Endothelial cell of umbilical vein (primary cell): ENCODE results near the gene MAEL. TPM values are rescaled to one million over a fixed set of nuclear protein-coding genes. Genes with fewer than 3 reads are reported as not detected.

ENCODE experiments used
- BruUV-seq: library from RNA; stranded (reverse); fragments of 400-500 nt; replicated peaks from 2 replicates; lab custom pipeline; 2021; lab: Mats Ljungman, UMichigan
- CTCF ChIA-PET: fragments of 300-600, 350-600 bp; sonication (Branson Sonifier 250); formaldehyde crosslinking; loops from one replicate; lab custom pipeline; 2021; ENCODE audit warnings: antibody characterized with exemption, inconsistent platforms; lab: Charles Lee
- POLR2A ChIA-PET: fragments of 300-600, 350-600 bp; sonication (Branson Sonifier 250); formaldehyde crosslinking; loops from one replicate; lab custom pipeline; 2021; ENCODE audit warnings: antibody characterized with exemption, inconsistent platforms; lab: Charles Lee
- DNase-seq: peaks from one replicate; pipeline ENCODE4 v3.0.0-alpha.2; 2011; ENCODE audit warnings: low read depth, low spot score
- FAIRE-seq: peaks from 2 replicates; lab custom pipeline; 2011; peaks lifted over from hg19 to GRCh38; lab: Jason Lieb, UNC
- H2AFZ ChIP-seq: 2 replicates; pipeline ENCODE4 v1.6.0; 2012; ENCODE audit warnings: low read depth, low read length, control low read depth, inconsistent platforms
- H3K27ac ChIP-seq: 2 replicates; pipeline ENCODE4 v1.5.1; 2011; ENCODE audit warnings: low read depth, mild to moderate bottlenecking, control low read depth, low read length, moderate library complexity; ENCODE audit not compliant: insufficient read depth
- H3K27me3 ChIP-seq, 2 experiments: 2 replicates each; pipeline versions ENCODE4 v1.6.0 to v1.6.1; 2011; ENCODE audit warnings: low read length in 2 of 2, mixed read lengths in 1 of 2; ENCODE audit not compliant: control insufficient read depth in 2 of 2, insufficient read depth in 2 of 2
- H3K36me3 ChIP-seq, 2 experiments: 2 replicates in 1 of 2; 3 replicates in 1 of 2; pipeline ENCODE4 v1.5.1; 2011; ENCODE audit warnings: low read length in 2 of 2, mild to moderate bottlenecking in 1 of 2, moderate library complexity in 1 of 2; ENCODE audit not compliant: control insufficient read depth in 2 of 2, insufficient read depth in 2 of 2; ENCODE audit errors: extremely low read depth in 1 of 2
- H3K4me1 ChIP-seq: 3 replicates; pipeline ENCODE4 v1.5.1; 2011; ENCODE audit warnings: mild to moderate bottlenecking, low read length; ENCODE audit not compliant: control insufficient read depth, insufficient read depth; ENCODE audit errors: extremely low read depth
- H3K4me2 ChIP-seq: 2 replicates; pipeline ENCODE4 v1.6.1; 2011; ENCODE audit warnings: low read length, control low read depth, mixed read lengths; ENCODE audit not compliant: insufficient read depth
- H3K4me3 ChIP-seq, 3 experiments: fragments of 200-600 bp in 1 of 3; sonication (generic), shearing (Covaris generic) in 1 of 3; replicated peaks in 1 of 3; 2 replicates each; pipeline ENCODE4 v1.5.1; 2011 to 2016; ENCODE audit warnings: control low read depth in 3 of 3, low read length in 3 of 3, mild to moderate bottlenecking in 2 of 3, inconsistent platforms in 1 of 3, low read depth in 1 of 3, moderate library complexity in 1 of 3; ENCODE audit not compliant: insufficient read depth in 1 of 3
- H3K79me2 ChIP-seq: 2 replicates; pipeline ENCODE4 v1.6.0; 2012; ENCODE audit warnings: low read length, inconsistent platforms; ENCODE audit not compliant: control insufficient read depth, insufficient read depth
- H3K9ac ChIP-seq: replicated peaks from 2 replicates; pipeline ENCODE3; 2011; ENCODE audit warnings: low read length, control low read depth; ENCODE audit not compliant: insufficient read depth; ENCODE audit errors: extremely low read depth
- H3K9me1 ChIP-seq: replicated peaks from 3 replicates; pipeline ENCODE4 v1.6.0; 2011; ENCODE audit warnings: mild to moderate bottlenecking, low read length; ENCODE audit not compliant: control insufficient read depth, insufficient read depth; ENCODE audit errors: extremely low read depth
- H3K9me3 ChIP-seq: replicated peaks from 2 replicates; pipeline ENCODE4 v1.5.1; 2012; ENCODE audit warnings: low read length, inconsistent platforms; ENCODE audit not compliant: control insufficient read depth, insufficient read depth
- H4K20me1 ChIP-seq: replicated peaks from 2 replicates; pipeline ENCODE3; 2011; ENCODE audit warnings: mild to moderate bottlenecking, low read length; ENCODE audit not compliant: control insufficient read depth, insufficient read depth; ENCODE audit errors: extremely low read depth
- EZH2 ChIP-seq: IDR thresholded peaks from 2 replicates; pipeline ENCODE4 v1.6.1; 2012; ENCODE audit warnings: borderline replicate concordance, low read depth, mild to moderate bottlenecking, moderate library complexity, low read length, inconsistent platforms; ENCODE audit not compliant: severe bottlenecking
- FOS ChIP-seq: IDR thresholded peaks from 2 replicates; pipeline ENCODE4 v1.6.1; 2011; ENCODE audit warnings: mild to moderate bottlenecking, low read length, moderate library complexity, borderline replicate concordance; ENCODE audit not compliant: insufficient read depth
- GATA2 ChIP-seq: IDR thresholded peaks from 2 replicates; pipeline ENCODE4 v1.7.0; 2011; ENCODE audit warnings: low read depth, mild to moderate bottlenecking, moderate library complexity, mixed read lengths, low read length; ENCODE audit not compliant: insufficient read length, insufficient read depth
- JUN ChIP-seq: IDR thresholded peaks from 2 replicates; pipeline ENCODE4 v1.6.1; 2011; ENCODE audit warnings: borderline replicate concordance, low read depth; ENCODE audit not compliant: insufficient read length, insufficient read depth
- MYC ChIP-seq: IDR thresholded peaks from one replicate; pipeline ENCODE4 v1.6.1; 2011; ENCODE audit warnings: mild to moderate bottlenecking, low read depth, low read length
- POLR2A ChIP-seq: IDR thresholded peaks from 2 replicates; pipeline ENCODE4 v1.6.1; 2012; ENCODE audit warnings: low read depth, mild to moderate bottlenecking, control low read depth, low read length
- POLR2AphosphoS5 ChIP-seq: IDR thresholded peaks from 2 replicates; pipeline ENCODE4 v1.6.1; 2012; ENCODE audit warnings: low read depth, mild to moderate bottlenecking, control low read depth, low read length, moderate library complexity; ENCODE audit not compliant: insufficient read depth
- dilution Hi-C: fragments of 300-500 bp; cut with MboI; formaldehyde crosslinking; loops from one replicate; pipeline ENCODE4 v1.15.0; 2019; ENCODE audit warnings: low sequenced_read_pairs; ENCODE audit not compliant: extremely low pct_ligation_motif_present
- intact Hi-C: fragments of 100-400 bp; cut with micrococcal nuclease; formaldehyde crosslinking; loops from one replicate; pipeline ENCODE4 v1.10.0; 2022
- polyA plus RNA-seq, 4 experiments: library from polyadenylated mRNA; depleted of rRNA in 3 of 4; stranded (reverse) in 3 of 4; unstranded in 1 of 4; fragments of >200 nt; gene quantifications; 2 replicates each; pipeline versions ENCODE4 v1.2.1 to v1.2.3, GENCODE V29; 2011 to 2012; ENCODE audit warnings: missing spikeins in 1 of 4
- total RNA-seq: library from RNA; stranded (reverse); gene quantifications from 2 replicates; pipeline ENCODE4 v1.2.3, GENCODE V29; 2021
- TF ChIP-seq, protein P1 (sequence below): IDR thresholded peaks from 2 replicates; pipeline ENCODE4 v1.6.1; 2011; ENCODE audit not compliant: insufficient read depth, insufficient read length
- TF ChIP-seq, protein P2 (sequence below), 2 donors: IDR thresholded peaks; 1 replicate in 1 of 2; 2 replicates in 1 of 2; pipeline ENCODE4 v1.5.1; 2011; ENCODE audit warnings: low read length in 2 of 2, mild to moderate bottlenecking in 2 of 2, moderate library complexity in 2 of 2, control low read depth in 1 of 2, inconsistent platforms in 1 of 2, low read depth in 1 of 2; ENCODE audit not compliant: insufficient read depth in 1 of 2; ENCODE audit errors: extremely low read depth in 1 of 2

MAEL gene
- total and polyA plus RNA-seq, 2 donors (not counting 3 experiments of a cell fraction or from before 2014, with no cell fraction given) = 0.04 TPM; not detected in 1

DNA sequence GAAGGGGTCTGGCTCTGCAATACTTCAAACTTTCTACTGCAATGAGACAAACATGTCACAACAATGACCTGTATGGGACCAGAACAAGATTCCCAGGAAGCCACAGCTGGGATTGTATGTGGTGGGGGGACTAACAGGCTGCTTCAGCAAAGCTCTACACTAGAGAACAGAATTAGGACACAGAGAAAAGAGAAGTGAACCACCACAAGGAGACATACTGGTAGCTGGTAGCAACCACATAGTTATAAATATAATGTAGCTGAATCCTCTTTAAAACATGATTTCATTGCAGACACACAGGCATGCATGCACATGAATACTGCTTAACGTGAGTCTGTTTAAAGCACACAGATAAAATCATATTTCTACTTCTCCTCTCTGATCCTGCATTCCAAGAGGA lies 10.3 kb upstream of the MAEL start:
- Histone ChIP-seq H3K9ac (no peak overlapping the region), H3K4me1 (peaks cover 5% of the 10 kb centered on the region), H3K4me3 (no peak overlapping the region), H3K9me3 (no peaks in the 10 kb centered on the region), H3K4me2 (no peak overlapping the region), H3K79me2 (no peaks in the 10 kb centered on the region), H3K27me3 (peaks cover 21 to 34% of the 10 kb centered on the region in 2 experiments), H4K20me1 (no peaks in the 10 kb centered on the region), H3K36me3 (no peaks in the 10 kb centered on the region), H3K9me1 (no peaks in the 10 kb centered on the region), H3K27ac (no peak overlapping the region), H2AFZ (no peak overlapping the region)
- TF ChIP-seq MYC (no peak), POLR2A (no peak), POLR2AphosphoS5 (no peak)
- TF ChIP-seq, protein P1, sequence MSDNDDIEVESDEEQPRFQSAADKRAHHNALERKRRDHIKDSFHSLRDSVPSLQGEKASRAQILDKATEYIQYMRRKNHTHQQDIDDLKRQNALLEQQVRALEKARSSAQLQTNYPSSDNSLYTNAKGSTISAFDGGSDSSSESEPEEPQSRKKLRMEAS = no peak
- CTCF ChIA-PET = interaction anchor here (2.0 kb wide), 1 partner anchor 69 kb away, joined by 6 read pairs; no protein-coding TSS in a partner anchor
- intact Hi-C loops = no loop called here
- POLR2A ChIA-PET = no interaction called here
- DNase-seq = no peak
- dilution Hi-C loops = no loop called here
- BruUV-seq = no TSS peak
- FAIRE-seq = no peak

DNA sequence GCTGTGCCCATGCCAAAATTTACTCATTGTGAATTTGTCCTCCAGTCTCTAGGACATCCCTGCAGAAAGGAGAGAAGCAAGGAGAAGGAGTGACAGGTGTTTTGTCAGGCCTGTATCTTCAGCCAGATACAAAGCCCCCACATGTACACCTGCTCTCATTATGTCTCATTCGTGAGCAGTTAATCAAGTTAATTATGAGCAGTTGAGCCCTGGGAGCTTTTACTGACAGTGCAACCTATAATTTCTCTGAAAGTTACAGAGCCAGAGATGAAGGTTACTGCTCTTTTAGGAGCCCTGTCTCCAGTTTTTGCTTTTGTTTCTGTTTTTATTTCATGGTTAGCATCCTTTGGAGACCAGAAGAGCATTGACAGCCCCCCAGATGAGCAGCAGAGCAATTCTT lies 8.7 kb upstream of the MAEL start:
- POLR2A ChIA-PET = no interaction called here

More for the DNA sequence above, 8.7 kb upstream of the MAEL start:
- no peak overlapping the region for H2AFZ ChIP-seq
- no peaks in the 10 kb centered on the region for H3K9me1 ChIP-seq
- no peak overlapping the region for H3K9ac ChIP-seq
- H4K20me1 ChIP-seq = no peaks in the 10 kb centered on the region
- TF ChIP-seq EZH2 = no peak
- TF ChIP-seq, protein P1 = no peak
- no peak for TF ChIP-seq POLR2A
- TF ChIP-seq, protein P2, sequence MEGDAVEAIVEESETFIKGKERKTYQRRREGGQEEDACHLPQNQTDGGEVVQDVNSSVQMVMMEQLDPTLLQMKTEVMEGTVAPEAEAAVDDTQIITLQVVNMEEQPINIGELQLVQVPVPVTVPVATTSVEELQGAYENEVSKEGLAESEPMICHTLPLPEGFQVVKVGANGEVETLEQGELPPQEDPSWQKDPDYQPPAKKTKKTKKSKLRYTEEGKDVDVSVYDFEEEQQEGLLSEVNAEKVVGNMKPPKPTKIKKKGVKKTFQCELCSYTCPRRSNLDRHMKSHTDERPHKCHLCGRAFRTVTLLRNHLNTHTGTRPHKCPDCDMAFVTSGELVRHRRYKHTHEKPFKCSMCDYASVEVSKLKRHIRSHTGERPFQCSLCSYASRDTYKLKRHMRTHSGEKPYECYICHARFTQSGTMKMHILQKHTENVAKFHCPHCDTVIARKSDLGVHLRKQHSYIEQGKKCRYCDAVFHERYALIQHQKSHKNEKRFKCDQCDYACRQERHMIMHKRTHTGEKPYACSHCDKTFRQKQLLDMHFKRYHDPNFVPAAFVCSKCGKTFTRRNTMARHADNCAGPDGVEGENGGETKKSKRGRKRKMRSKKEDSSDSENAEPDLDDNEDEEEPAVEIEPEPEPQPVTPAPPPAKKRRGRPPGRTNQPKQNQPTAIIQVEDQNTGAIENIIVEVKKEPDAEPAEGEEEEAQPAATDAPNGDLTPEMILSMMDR (IDR thresholded peaks at IDR 0.05; ENCODE audit: extremely low read depth in 1 of 2, insufficient read depth in 1 of 2, low read depth in 1 of 2, low read length in 2 of 2) = no peak
- no peak for TF ChIP-seq FOS
- TF ChIP-seq GATA2 = no peak
- TF ChIP-seq MYC = no peak
- TF ChIP-seq POLR2AphosphoS5 = no peak
- TF ChIP-seq JUN = no peak
- H3K4me3 ChIP-seq = no peak overlapping the region
- intact Hi-C loops (no loop called here), dilution Hi-C loops (no loop called here)
- H3K36me3 ChIP-seq = no peaks in the 10 kb centered on the region
- no peak overlapping the region for H3K4me2 ChIP-seq
- no TSS peak for BruUV-seq
- H3K27me3 ChIP-seq = peaks cover 11 to 22% of the 10 kb centered on the region in 2 experiments
- H3K4me1 ChIP-seq = no peaks in the 10 kb centered on the region
- H3K79me2 ChIP-seq = no peaks in the 10 kb centered on the region
- FAIRE-seq (no peak), DNase-seq (no peak)
- CTCF ChIA-PET = interaction anchor here (2.0 kb wide), 1 partner anchor 70 kb away, joined by 6 read pairs; no protein-coding TSS in a partner anchor
- no peaks in the 10 kb centered on the region for H3K9me3 ChIP-seq
- no peak overlapping the region for H3K27ac ChIP-seq
